Adipocyte (in vitro differentiated cells): ENCODE data around the gene TEKT1.
"Not testable (repeated sequence)": the region's sequence is repeated elsewhere in the genome, so short reads cannot be mapped to it uniquely, and the experiment has no call there.

Experiments
- DNase-seq: peaks from one replicate; pipeline ENCODE4 v3.0.0-alpha.2; 2015; ENCODE audit warnings: low read depth
- H3K27me3 ChIP-seq: replicated peaks from 2 replicates; pipeline ENCODE4 v1.7.0; 2013; ENCODE audit warnings: mild to moderate bottlenecking, low read length, moderate library complexity; ENCODE audit not compliant: control insufficient read depth, insufficient read depth
- H3K36me3 ChIP-seq: 2 replicates; pipeline ENCODE4 v1.7.0; 2013; ENCODE audit warnings: low read length, mild to moderate bottlenecking, moderate library complexity; ENCODE audit not compliant: control insufficient read depth, insufficient read depth, severe bottlenecking
- H3K4me1 ChIP-seq: 2 replicates; pipeline ENCODE4 v1.7.0; 2013; ENCODE audit warnings: mild to moderate bottlenecking, low read length, moderate library complexity; ENCODE audit not compliant: control insufficient read depth, insufficient read depth
- H3K4me3 ChIP-seq: 2 replicates; pipeline ENCODE4 v1.7.0; 2013; ENCODE audit warnings: mild to moderate bottlenecking, low read length, moderate library complexity
- H3K9ac ChIP-seq: 2 replicates; pipeline ENCODE4 v1.7.0; 2013; ENCODE audit warnings: mild to moderate bottlenecking, low read length, moderate library complexity
- H3K9me3 ChIP-seq: 2 replicates; pipeline ENCODE4 v1.7.0; 2013; ENCODE audit warnings: mild to moderate bottlenecking, low read length, moderate library complexity; ENCODE audit not compliant: control insufficient read depth

Gene TEKT1

DNA sequence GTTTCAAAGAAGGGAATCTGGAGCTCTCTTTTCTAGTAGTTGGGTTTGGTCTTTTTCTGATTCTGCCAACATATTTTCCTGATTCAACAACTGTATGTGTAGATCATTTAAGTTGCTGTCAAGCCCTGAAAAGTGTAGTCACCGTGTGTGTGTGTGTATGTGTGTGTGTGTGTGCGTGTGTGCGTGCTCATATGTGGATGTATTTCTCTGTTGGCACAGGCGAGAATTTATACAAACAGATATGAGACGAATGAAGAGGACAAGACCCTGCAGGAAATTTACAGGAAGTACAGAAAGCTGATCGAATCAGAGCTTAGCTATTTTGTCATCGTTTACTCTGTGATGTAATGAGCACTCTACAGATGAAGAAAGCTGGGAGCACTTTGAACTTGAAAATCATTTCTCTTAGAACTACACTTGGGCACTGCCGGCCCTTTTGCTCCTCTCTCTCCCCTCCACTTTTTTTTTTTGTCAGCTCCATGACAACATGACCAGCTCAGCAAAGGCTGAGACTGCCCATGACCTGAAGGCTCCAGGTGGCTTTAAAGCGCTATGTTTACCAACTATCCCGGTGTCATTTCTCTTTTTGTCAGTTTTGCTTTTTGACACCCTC lies 44.3 kb downstream of the TEKT1 start:
- Histone ChIP-seq H3K9ac (no peak overlapping the region), H3K4me3 (no peak overlapping the region), H3K4me1 (peaks cover 3% of the 10 kb centered on the region), H3K9me3 (no peaks in the 10 kb centered on the region), H3K27me3 (peaks cover 24% of the 10 kb centered on the region), H3K36me3 (no peaks in the 10 kb centered on the region)
- no peak for DNase-seq

DNA sequence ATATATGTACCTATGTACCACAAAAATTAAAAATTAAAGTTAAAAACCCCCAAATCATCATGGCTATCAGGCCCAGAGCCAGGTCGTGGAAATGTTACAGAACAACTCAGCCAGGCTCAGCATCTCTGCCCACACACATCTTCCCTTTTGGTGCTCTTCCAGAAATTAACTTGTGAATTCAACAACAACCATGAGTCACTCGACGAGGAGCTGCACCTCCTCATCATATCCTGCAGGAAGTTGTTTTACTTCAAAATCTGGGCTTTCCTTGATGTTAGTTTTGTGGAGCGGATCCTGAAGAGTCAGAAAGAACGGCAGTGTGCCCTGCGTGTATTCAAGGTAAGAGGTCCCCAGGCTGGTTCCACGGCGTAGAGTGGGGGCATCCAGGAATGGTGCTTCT lies 44.9 kb downstream of the TEKT1 start:
- H3K4me3 ChIP-seq, result no peak overlapping the region
- H3K4me1 ChIP-seq, result peaks cover 3% of the 10 kb centered on the region
- no peak overlapping the region for H3K9ac ChIP-seq
- no peaks in the 10 kb centered on the region for H3K9me3 ChIP-seq
- H3K36me3 ChIP-seq, result no peaks in the 10 kb centered on the region
- peaks cover 24% of the 10 kb centered on the region for H3K27me3 ChIP-seq
- peak; percentile 22 for DNase-seq

DNA sequence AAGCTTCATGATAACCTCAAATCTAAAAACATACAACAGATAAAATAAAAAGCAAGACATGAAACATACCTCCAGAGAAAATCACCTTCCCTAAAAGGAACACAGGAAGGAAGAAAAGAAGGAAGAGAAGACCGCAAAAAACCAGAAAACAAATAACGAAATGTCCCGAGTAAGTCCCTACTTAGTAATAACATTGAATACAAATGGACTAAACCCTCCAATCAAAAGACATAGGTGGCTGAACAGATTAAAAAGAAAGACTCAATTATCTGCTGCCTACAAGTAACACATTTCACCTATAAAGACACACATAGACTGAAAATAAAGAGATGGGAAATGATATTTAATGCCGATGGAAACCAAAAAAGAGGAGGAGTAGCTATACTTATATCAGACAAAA lies 49.3 kb downstream of the TEKT1 start:
- H3K9ac ChIP-seq, result no peak overlapping the region
- H3K27me3 ChIP-seq, result peaks cover 35% of the 10 kb centered on the region
- peaks cover 3% of the 10 kb centered on the region for H3K4me1 ChIP-seq
- no peak overlapping the region for H3K4me3 ChIP-seq
- H3K36me3 ChIP-seq, result no peaks in the 10 kb centered on the region
- DNase-seq, result no peak
- H3K9me3 ChIP-seq, result peaks cover 7% of the 10 kb centered on the region

- H3K27me3 ChIP-seq, result peaks cover 45% of the 10 kb centered on the region
Observed at GRCh38 chr17:6780886-6781285, 50.6 kb downstream of the TEKT1 start.

DNA sequence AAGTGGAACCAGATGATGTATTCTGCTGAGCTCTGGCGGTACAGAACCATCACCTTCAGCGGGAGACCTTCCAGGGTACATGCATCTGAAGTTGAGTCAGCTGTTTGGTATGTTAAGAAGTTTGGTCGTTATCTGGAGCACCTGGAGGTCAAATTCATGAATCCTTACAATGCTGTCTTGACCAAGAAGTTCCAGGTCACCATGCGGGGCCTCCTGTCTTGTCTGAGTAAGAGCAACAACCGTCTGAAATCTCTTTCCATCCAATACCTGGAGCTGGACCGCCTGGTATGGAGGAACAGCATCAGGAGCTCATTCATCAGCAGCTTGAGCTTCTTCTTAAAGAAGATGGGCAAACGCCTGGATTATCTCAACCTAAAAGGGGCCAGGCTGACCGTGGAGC lies 51.5 kb downstream of the TEKT1 start:
- Histone ChIP-seq H3K4me1 (peaks cover under 1% of the 10 kb centered on the region), H3K9me3 (peaks cover 9% of the 10 kb centered on the region), H3K4me3 (no peak overlapping the region), H3K36me3 (no peaks in the 10 kb centered on the region), H3K27me3 (peaks cover 52% of the 10 kb centered on the region), H3K9ac (no peak overlapping the region)
- DNase-seq, result no peak

More at GRCh38 chr17:6780886-6781285, 50.6 kb downstream of the TEKT1 start:
- H3K9ac ChIP-seq, result no peak overlapping the region
- H3K36me3 ChIP-seq, result no peaks in the 10 kb centered on the region
- no peak overlapping the region for H3K4me3 ChIP-seq
- peaks cover 3% of the 10 kb centered on the region for H3K4me1 ChIP-seq
- DNase-seq, result no peak
- H3K9me3 ChIP-seq, result peaks cover 7% of the 10 kb centered on the region

DNA sequence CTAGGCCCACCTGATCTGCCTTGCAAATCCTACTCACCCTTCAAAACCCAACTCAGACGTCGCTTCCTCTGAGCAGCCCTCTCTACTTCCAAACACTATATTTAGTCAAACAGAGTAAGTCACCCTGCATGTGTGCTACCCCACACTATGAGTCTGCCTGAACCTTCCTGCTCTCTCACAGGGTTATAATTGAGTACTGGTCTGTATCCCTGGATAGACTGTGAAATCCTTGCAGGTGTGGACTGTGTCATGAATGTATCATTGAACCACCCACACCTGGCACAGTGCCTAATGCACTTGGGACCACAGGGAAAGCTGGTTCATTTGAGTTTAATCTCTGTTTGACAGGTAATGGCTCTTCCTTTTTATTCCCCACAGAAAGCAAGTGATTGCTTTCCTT lies 52.1 kb downstream of the TEKT1 start:
- H3K9me3 ChIP-seq, result peaks cover 12% of the 10 kb centered on the region
- H3K9ac ChIP-seq, result no peak overlapping the region
- H3K36me3 ChIP-seq, result no peaks in the 10 kb centered on the region
- no peaks in the 10 kb centered on the region for H3K4me1 ChIP-seq
- peaks cover 52% of the 10 kb centered on the region for H3K27me3 ChIP-seq
- no peak for DNase-seq
- no peak overlapping the region for H3K4me3 ChIP-seq

- peaks cover 24% of the 10 kb centered on the region for H3K9me3 ChIP-seq
- no peak for DNase-seq
- H3K9ac ChIP-seq, result no peak within 1 kb of the TSS
- peak within 1 kb of the TSS; percentile 41 for H3K4me3 ChIP-seq
- peaks cover 32% of the 10 kb centered on the region for H3K36me3 ChIP-seq
- no peaks in the 10 kb centered on the region for H3K4me1 ChIP-seq
- peaks cover 52% of the 10 kb centered on the region for H3K27me3 ChIP-seq
Observed at GRCh38 chr17:6775871-6776405, 55.6 kb downstream of the TEKT1 start, which contains the start of gene FBXO39. TSS of gene FBXO39 (plus strand) at chr17:6776215. CDS start at chr17:6779869, 3,654 bp downstream.

GRCh38 chr17:6774906-6775305 lies 56.6 kb downstream of the TEKT1 start:
- peaks cover 42% of the 10 kb centered on the region for H3K36me3 ChIP-seq
- H3K27me3 ChIP-seq, result peaks cover 43% of the 10 kb centered on the region

GRCh38 chr17:6772016-6772415 lies 59.5 kb downstream of the TEKT1 start:
- DNase-seq, result no peak
- no peaks in the 10 kb centered on the region for H3K4me1 ChIP-seq
- peaks cover 32% of the 10 kb centered on the region for H3K9me3 ChIP-seq
- peaks cover 70% of the 10 kb centered on the region for H3K36me3 ChIP-seq
- H3K27me3 ChIP-seq, result peaks cover 17% of the 10 kb centered on the region
- H3K9ac ChIP-seq, result no peak overlapping the region
- no peak overlapping the region for H3K4me3 ChIP-seq

More at GRCh38 chr17:6774906-6775305, 56.6 kb downstream of the TEKT1 start:
- not testable (repeated sequence) for H3K4me3 ChIP-seq, DNase-seq, H3K9ac ChIP-seq, H3K4me1 ChIP-seq
- peaks cover 21% of the 10 kb centered on the region for H3K9me3 ChIP-seq

GRCh38 chr17:6768447-6768846 lies 63.1 kb downstream of the TEKT1 start:
- Histone ChIP-seq H3K4me3 (no peak overlapping the region), H3K9me3 (peaks cover 23% of the 10 kb centered on the region), H3K27me3 (no peaks in the 10 kb centered on the region), H3K4me1 (no peaks in the 10 kb centered on the region), H3K36me3 (peaks cover 87% of the 10 kb centered on the region), H3K9ac (no peak overlapping the region)
- DNase-seq, result no peak

GRCh38 chr17:6761779-6762178 lies 69.8 kb downstream of the TEKT1 start:
- Histone ChIP-seq H3K4me1 (no peaks in the 10 kb centered on the region), H3K9ac (no peak overlapping the region), H3K9me3 (peaks cover 4% of the 10 kb centered on the region), H3K36me3 (peaks cover 39% of the 10 kb centered on the region), H3K27me3 (no peaks in the 10 kb centered on the region), H3K4me3 (no peak overlapping the region)
- no peak for DNase-seq

- no peak overlapping the region for H3K4me3 ChIP-seq
Observed at GRCh38 chr17:6757747-6758146, 73.8 kb downstream of the TEKT1 start.

More at GRCh38 chr17:6757747-6758146, 73.8 kb downstream of the TEKT1 start:
- Histone ChIP-seq H3K9ac (no peak overlapping the region), H3K4me1 (peaks cover 23% of the 10 kb centered on the region), H3K27me3 (no peaks in the 10 kb centered on the region), H3K9me3 (no peaks in the 10 kb centered on the region), H3K36me3 (peaks cover 17% of the 10 kb centered on the region)
- no peak for DNase-seq
